Measurements from ENCODE around the gene CNOT2. TPM values are rescaled to one million over a fixed set of nuclear protein-coding genes. Genes with fewer than 3 reads are reported as not detected.

The CNOT2 gene
- total RNA-seq, 4 donors from 2014 or later: 36.8 to 204 (median 139) TPM

GRCh38 chr12:70213707-70214106, 29.5 kb upstream of the CNOT2 start:
- H3K27ac ChIP-seq: no peak overlapping the region
- peaks cover 14 to 18% of the 10 kb centered on the region in 2 donors for H3K9me3 ChIP-seq
- H3K36me3 ChIP-seq: no peaks in the 10 kb centered on the region
- DNase-seq: no peak
- no peaks in the 10 kb centered on the region for H3K27me3 ChIP-seq
- TF ChIP-seq CTCF (IDR thresholded peaks at IDR 0.05) (no peak), EP300 (IDR thresholded peaks at IDR 0.05; ENCODE audit: low read depth) (no peak), POLR2A (IDR thresholded peaks at IDR 0.05) (no peak), POLR2AphosphoS5 (IDR thresholded peaks at IDR 0.05) (no peak)
- in situ Hi-C loops (cut with MboI; ENCODE audit: low pct_ligation_motif_present in 1 of 4, low pct_unique_long_range_greater_than_20kb in 1 of 4, low sequenced_read_pairs in 3 of 4) (loop anchor here in 1 of 4 donors (25.0 kb wide), 1 partner anchor 349 kb away; no protein-coding TSS in a partner anchor), intact Hi-C loops (cut with DNase I; ENCODE audit: low total_unique reads) (no loop called here)
- no peaks in the 10 kb centered on the region for H3K4me1 ChIP-seq
- no peak overlapping the region for H3K4me3 ChIP-seq

- TF ChIP-seq EP300 (IDR thresholded peaks at IDR 0.05; ENCODE audit: low read depth) (no peak), POLR2A (IDR thresholded peaks at IDR 0.05) (no peak), POLR2AphosphoS5 (IDR thresholded peaks at IDR 0.05) (no peak), CTCF (IDR thresholded peaks at IDR 0.05) (no peak)
- intact Hi-C loops (cut with DNase I; ENCODE audit: low total_unique reads): no loop called here
- Histone ChIP-seq H3K36me3 (no peaks in the 10 kb centered on the region), H3K9me3 (peaks cover 11 to 14% of the 10 kb centered on the region in 2 donors), H3K4me1 (no peaks in the 10 kb centered on the region), H3K27ac (no peak overlapping the region), H3K4me3 (no peak overlapping the region), H3K27me3 (no peaks in the 10 kb centered on the region)
- DNase-seq: no peak
- in situ Hi-C loops (cut with MboI; ENCODE audit: low pct_ligation_motif_present in 1 of 4, low pct_unique_long_range_greater_than_20kb in 1 of 4, low sequenced_read_pairs in 3 of 4): loop anchor here in 1 of 4 donors (25.0 kb wide), 1 partner anchor 347 kb away; no protein-coding TSS in a partner anchor
- WGBS, 2 donors (ENCODE audit: low coverage in 1 of 2): 82 to 83% methylated on average over 2 of the region's 2 CpGs
Measured at GRCh38 chr12:70214972-70215617, 28.1 kb upstream of the CNOT2 start.

- intact Hi-C loops (cut with DNase I; ENCODE audit: low total_unique reads): no loop called here
- H3K9me3 ChIP-seq: peaks cover 11 to 14% of the 10 kb centered on the region in 2 donors
- in situ Hi-C loops (cut with MboI; ENCODE audit: low pct_ligation_motif_present in 1 of 4, low pct_unique_long_range_greater_than_20kb in 1 of 4, low sequenced_read_pairs in 3 of 4): loop anchor here in 1 of 4 donors (25.0 kb wide), 1 partner anchor 345 kb away; no protein-coding TSS in a partner anchor
Measured at GRCh38 chr12:70217416-70217815, 25.8 kb upstream of the CNOT2 start.

GRCh38 chr12:70221626-70222025, 21.6 kb upstream of the CNOT2 start:
- H3K27me3 ChIP-seq: no peaks in the 10 kb centered on the region
- in situ Hi-C loops (cut with MboI; ENCODE audit: low pct_ligation_motif_present in 1 of 4, low pct_unique_long_range_greater_than_20kb in 1 of 4, low sequenced_read_pairs in 3 of 4) (loop anchor here in 1 of 4 donors (25.0 kb wide), 1 partner anchor 341 kb away; no protein-coding TSS in a partner anchor), intact Hi-C loops (cut with DNase I; ENCODE audit: low total_unique reads) (no loop called here)

More at GRCh38 chr12:70217416-70217815, 25.8 kb upstream of the CNOT2 start:
- no peak for DNase-seq
- TF ChIP-seq POLR2A (IDR thresholded peaks at IDR 0.05) (no peak), POLR2AphosphoS5 (IDR thresholded peaks at IDR 0.05) (no peak), CTCF (IDR thresholded peaks at IDR 0.05) (no peak), EP300 (IDR thresholded peaks at IDR 0.05; ENCODE audit: low read depth) (no peak)
- Histone ChIP-seq H3K36me3 (no peaks in the 10 kb centered on the region), H3K27me3 (no peaks in the 10 kb centered on the region), H3K4me3 (no peak overlapping the region), H3K27ac (no peak overlapping the region), H3K4me1 (no peaks in the 10 kb centered on the region)

More at GRCh38 chr12:70221626-70222025, 21.6 kb upstream of the CNOT2 start:
- Histone ChIP-seq H3K9me3 (no peaks in the 10 kb centered on the region), H3K4me1 (peaks cover 0 to 3% (median 0%) of the 10 kb centered on the region in 4 donors), H3K36me3 (no peaks in the 10 kb centered on the region), H3K4me3 (no peak overlapping the region), H3K27ac (no peak overlapping the region)
- TF ChIP-seq EP300 (IDR thresholded peaks at IDR 0.05; ENCODE audit: low read depth) (no peak), POLR2AphosphoS5 (IDR thresholded peaks at IDR 0.05) (no peak), CTCF (IDR thresholded peaks at IDR 0.05) (no peak), POLR2A (IDR thresholded peaks at IDR 0.05) (no peak)
- DNase-seq: no peak
